Mesenchymal stem cell (in vitro differentiated cells and primary cell): Measurements from ENCODE around the gene ANOS1.

Source experiments
- DNase-seq: peaks from one replicate; pipeline ENCODE4 v3.0.0-alpha.2; 2013
- H2AFZ ChIP-seq: one replicate; pipeline ENCODE4 v1.6.1; 2013; ENCODE audit warnings: low read depth, mild to moderate bottlenecking, control low read depth, inconsistent platforms, low read length, moderate library complexity
- H2AK5ac ChIP-seq: 2 replicates; pipeline ENCODE4 v1.6.1; 2013; ENCODE audit warnings: low read length, moderate library complexity, mild to moderate bottlenecking, inconsistent platforms; ENCODE audit not compliant: severe bottlenecking
- H2BK120ac ChIP-seq: one replicate; pipeline ENCODE4 v1.6.1; 2013; ENCODE audit warnings: low read depth, mild to moderate bottlenecking, inconsistent platforms, low read length, moderate library complexity
- H2BK12ac ChIP-seq, 2 experiments: one replicate each; pipeline ENCODE4 v1.6.1; 2013; ENCODE audit warnings: inconsistent platforms in 2 of 2, low read length in 2 of 2, mild to moderate bottlenecking in 2 of 2, moderate library complexity in 2 of 2, control low read depth in 1 of 2
- H2BK15ac ChIP-seq: one replicate; pipeline ENCODE4 v1.6.1; 2013; ENCODE audit warnings: mild to moderate bottlenecking, low read depth, inconsistent platforms; ENCODE audit not compliant: poor library complexity, severe bottlenecking
- H2BK5ac ChIP-seq: 2 replicates; pipeline ENCODE4 v1.6.1; 2013; ENCODE audit warnings: low read depth, mild to moderate bottlenecking, low read length, control low read depth, inconsistent platforms; ENCODE audit not compliant: poor library complexity, severe bottlenecking
- H3K14ac ChIP-seq, 2 experiments: one replicate each; pipeline ENCODE4 v1.6.1; 2013; ENCODE audit warnings: inconsistent platforms in 2 of 2, low read length in 2 of 2, control low read depth in 1 of 2, mild to moderate bottlenecking in 1 of 2, moderate library complexity in 1 of 2
- H3K18ac ChIP-seq, 2 experiments: one replicate each; pipeline ENCODE4 v1.6.1; 2013; ENCODE audit warnings: inconsistent platforms in 2 of 2, low read length in 2 of 2, control low read depth in 1 of 2, low read depth in 1 of 2, mild to moderate bottlenecking in 1 of 2
- H3K23ac ChIP-seq, 2 experiments: one replicate each; pipeline ENCODE4 v1.6.1; 2013; ENCODE audit warnings: inconsistent platforms in 2 of 2, low read length in 2 of 2, mild to moderate bottlenecking in 2 of 2, moderate library complexity in 2 of 2, control low read depth in 1 of 2
- H3K27ac ChIP-seq: 2 replicates; pipeline ENCODE4 v1.5.1; 2013; ENCODE audit warnings: mild to moderate bottlenecking, moderate library complexity, low read length, control low read depth, inconsistent platforms; ENCODE audit not compliant: poor library complexity, severe bottlenecking
- H3K27me3 ChIP-seq, 2 experiments: 2 replicates each; pipeline versions ENCODE4 v1.6.1 to v1.7.0; 2013; ENCODE audit warnings: low read length in 2 of 2, mild to moderate bottlenecking in 2 of 2, moderate library complexity in 2 of 2, control low read depth in 1 of 2, inconsistent platforms in 1 of 2; ENCODE audit not compliant: control insufficient read depth in 1 of 2, insufficient read depth in 1 of 2
- H3K36me3 ChIP-seq, 2 experiments: 2 replicates each; pipeline versions ENCODE4 v1.6.1 to v1.7.0; 2013; ENCODE audit warnings: low read length in 2 of 2, control low read depth in 1 of 2, inconsistent platforms in 1 of 2, low read depth in 1 of 2, mild to moderate bottlenecking in 1 of 2; ENCODE audit not compliant: insufficient read depth in 2 of 2, control insufficient read depth in 1 of 2
- H3K4ac ChIP-seq, 2 experiments: one replicate each; pipeline ENCODE4 v1.6.1; 2013; ENCODE audit warnings: inconsistent platforms in 2 of 2, low read length in 2 of 2, mild to moderate bottlenecking in 2 of 2, moderate library complexity in 2 of 2, control low read depth in 1 of 2, low read depth in 1 of 2
- H3K4me1 ChIP-seq: 2 replicates; pipeline ENCODE4 v1.6.1; 2013; ENCODE audit warnings: low read depth, low read length, control low read depth; ENCODE audit not compliant: control insufficient read depth, insufficient read depth
- H3K4me2 ChIP-seq: 2 replicates; pipeline ENCODE4 v1.6.1; 2013; ENCODE audit warnings: low read length, mild to moderate bottlenecking, inconsistent platforms; ENCODE audit not compliant: poor library complexity, severe bottlenecking
- H3K4me3 ChIP-seq, 2 experiments: 2 replicates each; pipeline versions ENCODE4 v1.5.1 to v1.7.0; 2013; ENCODE audit warnings: low read length in 2 of 2, mild to moderate bottlenecking in 2 of 2, control low read depth in 1 of 2, low read depth in 1 of 2; ENCODE audit not compliant: insufficient read depth in 1 of 2
- H3K79me1 ChIP-seq: replicated peaks from 2 replicates; pipeline ENCODE4 v1.6.1; 2013; ENCODE audit warnings: mild to moderate bottlenecking, control low read depth, low read length, inconsistent platforms; ENCODE audit not compliant: poor library complexity, severe bottlenecking
- H3K9ac ChIP-seq: 2 replicates; pipeline ENCODE4 v1.7.0; 2013; ENCODE audit warnings: mild to moderate bottlenecking, low read length, moderate library complexity
- H3K9me3 ChIP-seq: 2 replicates; pipeline ENCODE4 v1.7.0; 2013; ENCODE audit warnings: mild to moderate bottlenecking, low read length; ENCODE audit not compliant: control insufficient read depth
- H4K8ac ChIP-seq: one replicate; pipeline ENCODE4 v1.6.1; 2013; ENCODE audit warnings: inconsistent platforms, mild to moderate bottlenecking, low read length, moderate library complexity
- H4K91ac ChIP-seq: one replicate; pipeline ENCODE4 v1.6.1; 2013; ENCODE audit warnings: mild to moderate bottlenecking, low read length, inconsistent platforms
- WGBS: methylation state at CpG from one replicate; pipeline ENCODE4 v1.1.7; 2013; ENCODE audit warnings: mixed read lengths; 5-methylcytosine and 5-hydroxymethylcytosine counted together

Gene ANOS1

GRCh38 chrX:8749697-8750096 lies 17.8 kb upstream of the ANOS1 start:
- Histone ChIP-seq H2BK15ac (no peak overlapping the region), H3K23ac (no peak overlapping the region), H2BK120ac (no peak overlapping the region)

GRCh38 chrX:8748855-8749254 lies 16.9 kb upstream of the ANOS1 start:
- no peak overlapping the region for H3K23ac ChIP-seq
- no peak overlapping the region for H3K4me3 ChIP-seq
- no peak overlapping the region for H2BK12ac ChIP-seq
- H3K18ac ChIP-seq: no peak overlapping the region
- no peak overlapping the region for H4K91ac ChIP-seq
- no peak overlapping the region for H3K4ac ChIP-seq
- DNase-seq: peak; percentile 46
- no peak overlapping the region for H3K14ac ChIP-seq
- H3K27me3 ChIP-seq: peaks cover 0 to 13% of the 10 kb centered on the region in 2 experiments
- H2AK5ac ChIP-seq: no peak overlapping the region
- H3K9me3 ChIP-seq: no peaks in the 10 kb centered on the region
- WGBS: 24% methylated on average over 6 of the region's 6 CpGs
- no peak overlapping the region for H4K8ac ChIP-seq
- no peak overlapping the region for H3K27ac ChIP-seq
- H3K4me2 ChIP-seq: no peak overlapping the region
- no peak overlapping the region for H2BK120ac ChIP-seq
- H2AFZ ChIP-seq: no peak overlapping the region
- H2BK15ac ChIP-seq: no peak overlapping the region
- H3K4me1 ChIP-seq: no peaks in the 10 kb centered on the region
- H3K79me1 ChIP-seq: no peaks in the 10 kb centered on the region
- peak overlapping the region; percentile 23 for H3K9ac ChIP-seq
- H3K36me3 ChIP-seq: no peaks in the 10 kb centered on the region
- H2BK5ac ChIP-seq: no peak overlapping the region

More at GRCh38 chrX:8749697-8750096, 17.8 kb upstream of the ANOS1 start:
- Histone ChIP-seq H3K27me3 (peaks cover 0 to 13% of the 10 kb centered on the region in 2 experiments), H2BK5ac (no peak overlapping the region), H3K4me1 (no peaks in the 10 kb centered on the region), H2BK12ac (no peak overlapping the region), H2AK5ac (no peak overlapping the region), H4K91ac (no peak overlapping the region), H3K4me3 (no peak overlapping the region), H3K18ac (no peak overlapping the region), H3K4ac (no peak overlapping the region), H3K36me3 (no peaks in the 10 kb centered on the region), H3K4me2 (no peak overlapping the region), H3K27ac (no peak overlapping the region), H3K9me3 (no peaks in the 10 kb centered on the region), H2AFZ (no peak overlapping the region), H3K79me1 (no peaks in the 10 kb centered on the region), H3K14ac (no peak overlapping the region), H4K8ac (no peak overlapping the region), H3K9ac (no peak overlapping the region)
- DNase-seq: no peak

- Histone ChIP-seq H4K8ac (no peak overlapping the region), H3K18ac (no peak overlapping the region), H3K9me3 (no peaks in the 10 kb centered on the region), H2AFZ (no peak overlapping the region), H3K4ac (no peak overlapping the region), H3K4me1 (no peaks in the 10 kb centered on the region), H2BK15ac (no peak overlapping the region), H3K4me2 (no peak overlapping the region), H2BK5ac (no peak overlapping the region), H3K4me3 (no peak overlapping the region), H4K91ac (no peak overlapping the region), H3K79me1 (no peaks in the 10 kb centered on the region), H3K36me3 (no peaks in the 10 kb centered on the region), H2BK12ac (no peak overlapping the region), H3K9ac (no peak overlapping the region), H3K14ac (no peak overlapping the region), H2AK5ac (no peak overlapping the region), H2BK120ac (no peak overlapping the region), H3K27ac (no peak overlapping the region), H3K23ac (no peak overlapping the region), H3K27me3 (peaks cover 0 to 9% of the 10 kb centered on the region in 2 experiments)
- peak; percentile 32 for DNase-seq
- WGBS: 40% methylated on average over 1 of the region's 11 CpGs
Measured at GRCh38 chrX:8743126-8743732, 11.3 kb upstream of the ANOS1 start.

GRCh38 chrX:8741981-8742380 lies 10.0 kb upstream of the ANOS1 start:
- WGBS: 92% methylated on average over 10 of the region's 10 CpGs
- no peak overlapping the region for H3K4ac ChIP-seq
- no peak for DNase-seq
- H3K4me2 ChIP-seq: no peak overlapping the region
- H2BK5ac ChIP-seq: no peak overlapping the region
- H3K9me3 ChIP-seq: no peaks in the 10 kb centered on the region
- no peaks in the 10 kb centered on the region for H3K36me3 ChIP-seq
- no peak overlapping the region for H2AK5ac ChIP-seq
- H3K4me1 ChIP-seq: no peaks in the 10 kb centered on the region
- H3K18ac ChIP-seq: no peak overlapping the region
- H3K4me3 ChIP-seq: no peak overlapping the region
- H4K8ac ChIP-seq: no peak overlapping the region
- no peak overlapping the region for H3K23ac ChIP-seq
- H3K27me3 ChIP-seq: peaks cover 0 to 7% of the 10 kb centered on the region in 2 experiments
- H4K91ac ChIP-seq: no peak overlapping the region
- no peaks in the 10 kb centered on the region for H3K79me1 ChIP-seq
- H2AFZ ChIP-seq: no peak overlapping the region
- H2BK15ac ChIP-seq: no peak overlapping the region
- no peak overlapping the region for H3K27ac ChIP-seq
- no peak overlapping the region for H2BK120ac ChIP-seq
- no peak overlapping the region for H3K14ac ChIP-seq
- no peak overlapping the region for H3K9ac ChIP-seq
- no peak overlapping the region for H2BK12ac ChIP-seq
